Breast epithelium (tissue), 4 donors: ENCODE data around the gene ARHGEF3. TPM values are rescaled to one million over a fixed set of nuclear protein-coding genes. Genes with fewer than 3 reads are reported as not detected.

Experiments used
- DNase-seq, 2 donors: peaks; one replicate each; pipeline ENCODE4 v3.0.0-alpha.2; 2019; ENCODE audit warnings: low spot score in 2 of 2
- H3K27ac ChIP-seq, 2 donors: fragments of 200-600 bp; sonication (generic) in 1 of 2; one replicate each; pipeline ENCODE4 v1.5.1; 2016 to 2019; ENCODE audit warnings: mild to moderate bottlenecking in 1 of 2
- H3K27me3 ChIP-seq, 2 donors: fragments of 200-600 bp; sonication (generic) in 1 of 2; one replicate each; pipeline versions ENCODE4 v1.5.1 to v1.6.0; 2017 to 2019; ENCODE audit warnings: control low read depth in 1 of 2, mild to moderate bottlenecking in 1 of 2
- H3K36me3 ChIP-seq: fragments of 200-600 bp; one replicate; pipeline ENCODE4 v1.5.1; 2019
- H3K4me1 ChIP-seq, 2 donors: fragments of 200-600 bp; sonication (generic); one replicate each; pipeline ENCODE4 v1.5.1; 2016 to 2019; ENCODE audit warnings: control low read depth in 1 of 2
- H3K4me3 ChIP-seq, 3 donors: fragments of 200-600 bp; sonication (generic); 1 replicate in 2 of 3; 2 replicates in 1 of 3; pipeline ENCODE4 v1.5.1; 2016 to 2019; ENCODE audit warnings: mild to moderate bottlenecking in 3 of 3, moderate library complexity in 2 of 3
- H3K9me3 ChIP-seq, 2 donors: fragments of 200-600 bp; sonication (generic) in 1 of 2; one replicate each; pipeline ENCODE4 v1.5.1; 2016 to 2019; ENCODE audit warnings: control low read depth in 1 of 2
- CTCF ChIP-seq, 3 donors: fragments of 450-650 bp; IDR thresholded peaks; one replicate each; pipeline ENCODE4 v1.5.1; 2016 to 2017; ENCODE audit warnings: antibody characterized with exemption in 3 of 3, mild to moderate bottlenecking in 3 of 3, moderate library complexity in 3 of 3
- POLR2A ChIP-seq: fragments of 450-650 bp; IDR thresholded peaks from one replicate; pipeline ENCODE4 v1.6.1; 2016; ENCODE audit warnings: antibody characterized with exemption, mild to moderate bottlenecking, moderate library complexity
- POLR2AphosphoS5 ChIP-seq, 3 donors: sonication (generic); formaldehyde crosslinking; IDR thresholded peaks; one replicate each; pipeline ENCODE4 v1.6.1; 2017; ENCODE audit warnings: antibody characterized with exemption in 3 of 3
- intact Hi-C: fragments of 100-400 bp; cut with DNase I; formaldehyde crosslinking; loops from one replicate; pipeline ENCODE4 v1.15.1; 2023; ENCODE audit warnings: low total_unique reads
- total RNA-seq, 3 donors: library from RNA; depleted of rRNA; stranded (reverse); fragments of >200 nt; gene quantifications; one replicate each; pipeline ENCODE4 v1.1.0, GENCODE V29; 2016

ARHGEF3 gene
- total RNA-seq, 3 donors from 2014 or later: 11.0 to 45.4 (median 25.2) TPM

GRCh38 chr3:56819016-56819809 lies 17.5 kb upstream of the ARHGEF3 start:
- intact Hi-C loops: no loop called here
- no peak for TF ChIP-seq POLR2A
- no peak for TF ChIP-seq POLR2AphosphoS5 (IDR thresholded peaks at IDR 0.05)
- no peak for TF ChIP-seq CTCF (IDR thresholded peaks at IDR 0.05)
- H3K36me3 ChIP-seq: no peaks in the 10 kb centered on the region

GRCh38 chr3:56818156-56818985 lies 16.6 kb upstream of the ARHGEF3 start:
- Histone ChIP-seq H3K4me1 (no peaks in the 10 kb centered on the region), H3K9me3 (no peaks in the 10 kb centered on the region), H3K27me3 (no peaks in the 10 kb centered on the region), H3K27ac (no peak overlapping the region), H3K4me3 (no peak overlapping the region), H3K36me3 (no peaks in the 10 kb centered on the region)
- DNase-seq: no peak
- no peak for TF ChIP-seq POLR2AphosphoS5 (IDR thresholded peaks at IDR 0.05)
- intact Hi-C loops: no loop called here

More at GRCh38 chr3:56819016-56819809, 17.5 kb upstream of the ARHGEF3 start:
- Histone ChIP-seq H3K4me3 (no peak overlapping the region), H3K4me1 (no peaks in the 10 kb centered on the region), H3K27ac (no peak overlapping the region), H3K27me3 (no peaks in the 10 kb centered on the region), H3K9me3 (no peaks in the 10 kb centered on the region)
- DNase-seq: no peak

- no peak for TF ChIP-seq CTCF (IDR thresholded peaks at IDR 0.05)
- peaks cover 0 to 6% of the 10 kb centered on the region in 2 donors for H3K4me1 ChIP-seq
- DNase-seq: no peak
- no peaks in the 10 kb centered on the region for H3K9me3 ChIP-seq
- intact Hi-C loops: no loop called here
- no peak overlapping the region for H3K4me3 ChIP-seq
- no peaks in the 10 kb centered on the region for H3K27me3 ChIP-seq
- H3K27ac ChIP-seq: no peak overlapping the region
- no peaks in the 10 kb centered on the region for H3K36me3 ChIP-seq
Measured at GRCh38 chr3:56817646-56818045, 15.9 kb upstream of the ARHGEF3 start.

- Histone ChIP-seq H3K27me3 (no peaks in the 10 kb centered on the region), H3K4me1 (peaks cover 0 to 18% of the 10 kb centered on the region in 2 donors), H3K27ac (no peak overlapping the region), H3K36me3 (no peaks in the 10 kb centered on the region), H3K4me3 (no peak overlapping the region), H3K9me3 (no peaks in the 10 kb centered on the region)
- intact Hi-C loops: no loop called here
- no peak for DNase-seq
- TF ChIP-seq POLR2AphosphoS5 (IDR thresholded peaks at IDR 0.05) (no peak), POLR2A (no peak), CTCF (IDR thresholded peaks at IDR 0.05) (no peak)
Measured at GRCh38 chr3:56816061-56816460, 14.3 kb upstream of the ARHGEF3 start.

- no peak overlapping the region for H3K27ac ChIP-seq
- DNase-seq: no peak
- no peaks in the 10 kb centered on the region for H3K27me3 ChIP-seq
- H3K4me1 ChIP-seq: peaks cover 0 to 23% of the 10 kb centered on the region in 2 donors
- no peaks in the 10 kb centered on the region for H3K9me3 ChIP-seq
- TF ChIP-seq POLR2AphosphoS5 (IDR thresholded peaks at IDR 0.05): no peak
- TF ChIP-seq POLR2A: no peak
- no peak for TF ChIP-seq CTCF (IDR thresholded peaks at IDR 0.05)
- H3K4me3 ChIP-seq: no peak overlapping the region
- intact Hi-C loops: no loop called here
- no peaks in the 10 kb centered on the region for H3K36me3 ChIP-seq
Measured at GRCh38 chr3:56815589-56815988, 13.8 kb upstream of the ARHGEF3 start.
